DND-41 (cell line): ENCODE measurements around the gene FNDC3B.
"Not testable (repeated sequence)": the region's sequence is repeated elsewhere in the genome, so short reads cannot be mapped to it uniquely, and the experiment has no call there.

Experiments
- ATAC-seq: fragments of 200-7000 bp; cut with Tn5 transposase; 3 replicates; pipeline ENCODE4 v1.9.1; 2021; ENCODE audit warnings: low read depth; ENCODE audit not compliant: insufficient read depth
- DNase-seq: peaks from one replicate; pipeline ENCODE4 v3.0.0-alpha.2; 2020
- H2AFZ ChIP-seq: 2 replicates; pipeline ENCODE4 v1.6.0; 2012; ENCODE audit warnings: low read depth, low read length
- H3K27ac ChIP-seq: 2 replicates; pipeline ENCODE4 v1.5.1; 2012; ENCODE audit warnings: low read length, inconsistent platforms
- H3K27me3 ChIP-seq: fragments of 200-600 bp; sonication (generic); 2 replicates; pipeline ENCODE4 v1.6.0; 2012; ENCODE audit warnings: low read length, mild to moderate bottlenecking, inconsistent platforms; ENCODE audit not compliant: insufficient read depth, poor library complexity
- H3K36me3 ChIP-seq: 2 replicates; pipeline ENCODE4 v1.5.1; 2012; ENCODE audit warnings: low read length, inconsistent platforms; ENCODE audit not compliant: insufficient read depth
- H3K4me1 ChIP-seq: 2 replicates; pipeline ENCODE4 v1.5.1; 2012; ENCODE audit warnings: mild to moderate bottlenecking, low read length; ENCODE audit not compliant: insufficient read depth
- H3K4me2 ChIP-seq: 2 replicates; pipeline ENCODE4 v1.6.0; 2012; ENCODE audit warnings: mild to moderate bottlenecking, moderate library complexity, low read length, inconsistent platforms; ENCODE audit not compliant: insufficient read depth
- H3K4me3 ChIP-seq, 2 experiments: fragments of 200-600 bp in 1 of 2; shearing (Covaris generic) in 1 of 2; 2 replicates each; pipeline ENCODE4 v1.5.1; 2012 to 2016; ENCODE audit warnings: inconsistent platforms in 2 of 2, low read length in 2 of 2, mild to moderate bottlenecking in 2 of 2, low read depth in 1 of 2, moderate library complexity in 1 of 2
- H3K79me2 ChIP-seq: 2 replicates; pipeline ENCODE4 v1.6.0; 2012; ENCODE audit warnings: low read length, inconsistent platforms; ENCODE audit not compliant: insufficient read depth
- H3K9ac ChIP-seq: 2 replicates; pipeline ENCODE4 v1.6.0; 2012; ENCODE audit warnings: low read depth, mild to moderate bottlenecking, inconsistent platforms, low read length, moderate library complexity
- H3K9me3 ChIP-seq: 2 replicates; pipeline ENCODE4 v1.5.1; 2012; ENCODE audit warnings: low read length, moderate library complexity, mild to moderate bottlenecking, inconsistent platforms; ENCODE audit not compliant: insufficient read depth, severe bottlenecking
- H4K20me1 ChIP-seq: 2 replicates; pipeline ENCODE4 v1.6.0; 2012; ENCODE audit warnings: low read length; ENCODE audit not compliant: insufficient read depth
- EZH2 ChIP-seq: IDR thresholded peaks from 3 replicates; pipeline ENCODE4 v1.6.1; 2012; ENCODE audit warnings: borderline replicate concordance, low read depth, mild to moderate bottlenecking, moderate library complexity, low read length, inconsistent platforms; ENCODE audit not compliant: severe bottlenecking
- TF ChIP-seq, protein P1 (sequence below): IDR thresholded peaks from 2 replicates; pipeline ENCODE4 v1.5.1; 2012; ENCODE audit warnings: borderline replicate concordance, low read length, moderate library complexity, mild to moderate bottlenecking; ENCODE audit not compliant: poor library complexity, severe bottlenecking; ENCODE audit errors: extremely low read depth

FNDC3B gene

DNA sequence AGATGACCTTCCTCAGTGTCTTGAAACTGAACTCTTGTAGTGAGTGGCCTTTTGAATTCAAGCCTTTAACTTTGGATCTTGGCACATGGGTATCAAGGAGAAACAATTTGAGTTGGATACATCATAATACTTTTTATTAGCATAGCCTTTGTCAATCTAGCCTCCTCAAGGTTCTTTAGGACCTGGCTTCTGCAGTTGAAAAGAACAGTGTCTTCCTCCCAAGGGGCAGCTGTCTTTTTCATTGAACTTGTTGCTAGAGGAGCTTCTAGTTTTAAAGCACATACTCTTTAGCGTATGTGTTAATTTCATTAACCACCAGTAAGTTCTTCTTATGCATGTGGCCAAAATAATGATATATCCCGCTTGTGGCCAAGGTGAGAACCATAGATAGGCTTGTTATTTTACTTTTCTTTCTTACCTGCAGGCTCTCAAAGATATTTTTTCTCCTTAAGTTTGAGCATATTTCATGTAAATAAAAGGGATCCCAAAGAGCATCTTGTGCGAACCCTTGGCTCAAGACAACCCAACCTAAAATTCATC is 325.7 kb downstream of the FNDC3B start:
- no peaks in the 10 kb centered on the region for H3K9me3 ChIP-seq
- DNase-seq (no peak), ATAC-seq (no peak)
- H3K27ac ChIP-seq = no peak overlapping the region
- H3K4me2 ChIP-seq = no peak overlapping the region
- no peaks in the 10 kb centered on the region for H3K4me1 ChIP-seq
- H3K9ac ChIP-seq = no peak overlapping the region
- H3K4me3 ChIP-seq = no peak overlapping the region
- H2AFZ ChIP-seq = no peak overlapping the region
- no peaks in the 10 kb centered on the region for H3K27me3 ChIP-seq
- H4K20me1 ChIP-seq = no peaks in the 10 kb centered on the region
- no peaks in the 10 kb centered on the region; the same call in 1 of the 2 replicates for H3K36me3 ChIP-seq
- H3K79me2 ChIP-seq = no peaks in the 10 kb centered on the region
- TF ChIP-seq, protein P1, sequence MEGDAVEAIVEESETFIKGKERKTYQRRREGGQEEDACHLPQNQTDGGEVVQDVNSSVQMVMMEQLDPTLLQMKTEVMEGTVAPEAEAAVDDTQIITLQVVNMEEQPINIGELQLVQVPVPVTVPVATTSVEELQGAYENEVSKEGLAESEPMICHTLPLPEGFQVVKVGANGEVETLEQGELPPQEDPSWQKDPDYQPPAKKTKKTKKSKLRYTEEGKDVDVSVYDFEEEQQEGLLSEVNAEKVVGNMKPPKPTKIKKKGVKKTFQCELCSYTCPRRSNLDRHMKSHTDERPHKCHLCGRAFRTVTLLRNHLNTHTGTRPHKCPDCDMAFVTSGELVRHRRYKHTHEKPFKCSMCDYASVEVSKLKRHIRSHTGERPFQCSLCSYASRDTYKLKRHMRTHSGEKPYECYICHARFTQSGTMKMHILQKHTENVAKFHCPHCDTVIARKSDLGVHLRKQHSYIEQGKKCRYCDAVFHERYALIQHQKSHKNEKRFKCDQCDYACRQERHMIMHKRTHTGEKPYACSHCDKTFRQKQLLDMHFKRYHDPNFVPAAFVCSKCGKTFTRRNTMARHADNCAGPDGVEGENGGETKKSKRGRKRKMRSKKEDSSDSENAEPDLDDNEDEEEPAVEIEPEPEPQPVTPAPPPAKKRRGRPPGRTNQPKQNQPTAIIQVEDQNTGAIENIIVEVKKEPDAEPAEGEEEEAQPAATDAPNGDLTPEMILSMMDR = no peak
- TF ChIP-seq EZH2 = no peak

DNA sequence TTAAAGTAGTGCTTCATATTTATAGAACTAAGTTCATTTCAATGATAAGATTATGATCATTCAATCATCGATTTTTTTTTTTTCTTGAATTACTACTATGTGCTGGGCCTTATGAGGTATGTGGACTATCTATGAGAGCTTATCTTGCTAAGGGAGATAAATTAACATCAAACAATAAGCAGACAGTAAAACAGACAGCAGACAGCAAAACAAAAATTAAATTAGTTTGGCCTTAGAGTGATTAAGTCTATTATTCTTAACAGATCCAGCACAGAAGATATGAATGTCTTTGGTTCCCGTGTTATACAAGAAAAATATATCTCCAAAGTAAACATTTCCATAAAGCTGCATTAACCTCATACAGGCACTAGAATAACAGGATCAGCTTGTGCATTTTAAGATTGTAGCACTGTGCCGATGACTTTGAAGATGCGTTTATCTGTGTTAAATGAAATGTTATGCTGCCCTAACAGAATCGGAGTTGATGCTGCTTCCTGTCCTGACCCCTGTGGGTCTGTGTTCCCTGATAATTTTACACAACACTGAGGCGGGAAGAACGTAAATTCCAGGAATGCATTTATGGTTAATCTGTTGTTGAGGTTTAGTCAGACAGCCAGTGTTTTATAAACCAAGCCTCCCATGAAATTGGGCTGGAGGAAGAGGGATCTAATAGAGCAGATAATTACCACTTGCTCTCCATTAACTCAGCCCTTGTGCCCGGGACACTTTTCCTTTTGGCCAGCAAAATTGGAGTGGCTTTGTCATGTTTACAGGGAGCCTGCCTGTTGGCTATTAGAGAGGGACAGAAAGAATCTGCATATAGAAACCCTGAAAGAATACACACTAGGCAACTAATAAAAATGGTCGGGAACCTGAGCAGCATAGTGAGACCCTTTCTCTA is 328.1 kb downstream of the FNDC3B start:
- Histone ChIP-seq H3K4me2 (no peak overlapping the region), H3K36me3 (no peaks in the 10 kb centered on the region; the same call in 1 of the 2 replicates), H3K4me3 (no peak overlapping the region), H3K9ac (no peak overlapping the region), H3K9me3 (no peaks in the 10 kb centered on the region), H3K27ac (no peak overlapping the region), H3K4me1 (no peaks in the 10 kb centered on the region), H3K79me2 (no peaks in the 10 kb centered on the region), H4K20me1 (no peaks in the 10 kb centered on the region), H3K27me3 (no peaks in the 10 kb centered on the region), H2AFZ (no peak overlapping the region)
- DNase-seq = no peak
- TF ChIP-seq EZH2 = no peak
- TF ChIP-seq, protein P1 = no peak
- no peak for ATAC-seq

DNA sequence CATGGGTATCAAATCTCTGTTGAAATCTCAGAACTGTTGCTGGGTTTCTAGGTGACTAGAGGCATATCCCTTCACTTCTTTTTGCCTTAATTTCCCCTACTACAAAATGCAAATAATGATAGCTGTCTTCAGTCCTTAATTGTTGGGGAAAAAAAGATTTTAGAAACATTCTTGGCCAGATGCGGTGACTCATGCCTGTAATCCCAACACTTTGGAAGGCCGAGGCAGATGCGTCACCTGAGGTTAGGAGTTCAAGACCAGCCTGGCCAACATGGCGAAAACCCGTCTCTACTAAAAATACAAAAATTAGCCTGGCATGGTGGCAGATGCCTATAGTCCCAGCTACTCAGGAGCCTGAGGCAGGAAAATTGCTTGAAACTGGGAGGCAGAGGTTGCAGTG is 329.2 kb downstream of the FNDC3B start:
- DNase-seq, H3K9me3 ChIP-seq, H3K36me3 ChIP-seq, H3K79me2 ChIP-seq, H2AFZ ChIP-seq, H3K4me1 ChIP-seq, ATAC-seq, H3K4me2 ChIP-seq, H3K27me3 ChIP-seq, H4K20me1 ChIP-seq, H3K27ac ChIP-seq, H3K9ac ChIP-seq, H3K4me3 ChIP-seq: not testable (repeated sequence)

DNA sequence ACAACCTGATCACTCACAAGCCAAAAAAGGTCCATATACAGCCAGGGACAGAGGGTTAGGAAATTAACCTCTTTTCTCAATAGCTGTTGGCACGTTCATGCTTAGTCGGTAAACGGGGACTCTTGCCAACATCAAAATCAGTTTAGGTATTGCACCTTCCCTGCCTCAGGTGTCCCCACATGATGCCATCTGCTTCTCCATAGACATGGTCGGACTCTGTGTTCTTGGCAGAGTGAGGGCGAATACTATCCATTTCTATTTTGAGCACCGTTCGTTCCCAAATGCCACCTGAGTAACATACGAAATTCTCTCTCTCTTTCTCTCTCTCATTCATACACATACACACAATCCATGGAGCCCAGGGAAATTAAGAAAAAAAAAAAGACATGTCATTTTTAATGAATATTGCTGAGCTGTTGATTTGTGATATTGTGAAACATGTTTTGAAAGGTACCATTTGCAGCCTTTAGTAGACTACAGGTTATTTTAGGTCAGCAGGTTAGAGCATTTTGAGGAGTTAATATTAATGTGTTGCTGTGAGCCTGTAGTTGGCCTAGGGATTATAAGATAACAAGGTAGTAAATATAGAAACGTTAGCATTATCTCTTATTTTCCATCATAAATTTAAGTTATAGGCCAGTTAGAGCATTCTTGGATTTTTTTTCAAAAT is 330.3 kb downstream of the FNDC3B start:
- Histone ChIP-seq H3K27ac (no peak overlapping the region), H2AFZ (no peak overlapping the region), H3K9ac (no peak overlapping the region), H3K9me3 (no peaks in the 10 kb centered on the region), H3K4me2 (no peak overlapping the region), H3K36me3 (no peaks in the 10 kb centered on the region), H3K4me1 (no peaks in the 10 kb centered on the region), H3K4me3 (no peak overlapping the region), H3K79me2 (no peaks in the 10 kb centered on the region), H3K27me3 (no peaks in the 10 kb centered on the region), H4K20me1 (no peaks in the 10 kb centered on the region)
- TF ChIP-seq, protein P1 = no peak
- no peak for TF ChIP-seq EZH2
- ATAC-seq (no peak), DNase-seq (no peak)
